Transverse colon (tissue), 4 donors: ENCODE data around the gene IL6R. TPM values are rescaled to one million over a fixed set of nuclear protein-coding genes. Genes with fewer than 3 reads are reported as not detected.

Experiments
- DNase-seq: peaks from one replicate; pipeline ENCODE4 v3.0.0-alpha.2; 2019
- H3K27ac ChIP-seq, 4 donors: fragments of 200-600 bp; sonication (generic); 2 replicates each; pipeline ENCODE4 v1.5.1; 2016 to 2018; ENCODE audit warnings: inconsistent platforms in 4 of 4
- H3K27me3 ChIP-seq: fragments of 200-600 bp; sonication (generic); 2 replicates; pipeline ENCODE4 v1.5.1; 2017; ENCODE audit warnings: inconsistent platforms
- H3K36me3 ChIP-seq, 4 donors: fragments of 200-600 bp; sonication (generic); 2 replicates each; pipeline ENCODE4 v1.5.1; 2017 to 2019; ENCODE audit warnings: inconsistent platforms in 4 of 4
- H3K4me1 ChIP-seq, 4 donors: fragments of 200-600 bp; sonication (generic); 2 replicates each; pipeline ENCODE4 v1.5.1; 2017 to 2020; ENCODE audit warnings: inconsistent platforms in 4 of 4
- H3K4me3 ChIP-seq, 4 donors: fragments of 200-600 bp; sonication (generic); 1 replicate in 1 of 4; 2 replicates in 3 of 4; pipeline versions ENCODE4 v1.5.1 to v1.6.1; 2017 to 2019; ENCODE audit warnings: inconsistent platforms in 4 of 4
- H3K9me3 ChIP-seq, 2 donors: fragments of 200-600 bp; sonication (generic); 2 replicates each; pipeline ENCODE4 v1.5.1; 2017 to 2019; ENCODE audit warnings: inconsistent platforms in 2 of 2
- CTCF ChIP-seq, 5 experiments: fragments of 200-600 bp in 3 of 5; fragments of 450-650 bp in 2 of 5; sonication (generic) in 3 of 5; IDR thresholded peaks; 1 replicate in 2 of 5; 2 replicates in 3 of 5; pipeline ENCODE4 v1.5.1; 2016 to 2017; ENCODE audit warnings: antibody characterized with exemption in 5 of 5, inconsistent platforms in 3 of 5, mild to moderate bottlenecking in 2 of 5, moderate library complexity in 1 of 5
- EP300 ChIP-seq: sonication (generic); formaldehyde crosslinking; IDR thresholded peaks from one replicate; pipeline ENCODE4 v1.6.1; 2017; ENCODE audit warnings: antibody characterized with exemption, low read depth
- POLR2A ChIP-seq: fragments of 450-650 bp; IDR thresholded peaks from one replicate; pipeline ENCODE4 v1.6.1; 2016; ENCODE audit warnings: antibody characterized with exemption, mild to moderate bottlenecking, moderate library complexity
- POLR2AphosphoS5 ChIP-seq, 3 donors: sonication (generic); formaldehyde crosslinking; IDR thresholded peaks; one replicate each; pipeline ENCODE4 v1.6.1; 2016; ENCODE audit warnings: antibody characterized with exemption in 3 of 3
- WGBS, 2 donors: methylation state at CpG; one replicate each; pipeline ENCODE4 v1.1.5; 2018; ENCODE audit warnings: low coverage in 1 of 2; 5-methylcytosine and 5-hydroxymethylcytosine counted together
- in situ Hi-C, 4 donors: fragments of 200-750 bp; cut with MboI; loops; one replicate each; pipeline versions ENCODE4 v1.15.0 to v1.15.1; 2017; ENCODE audit warnings: low sequenced_read_pairs in 3 of 4, low pct_ligation_motif_present in 1 of 4, low pct_unique_long_range_greater_than_20kb in 1 of 4
- intact Hi-C: fragments of 100-400 bp; cut with DNase I; formaldehyde crosslinking; loops from one replicate; pipeline ENCODE4 v1.15.1; 2023; ENCODE audit warnings: low total_unique reads
- total RNA-seq, 4 donors: library from RNA; depleted of rRNA; stranded (reverse); fragments of >200 nt; gene quantifications; one replicate each; pipeline ENCODE4 v1.1.0, GENCODE V29; 2016

Gene IL6R
- total RNA-seq, 4 donors from 2014 or later = 10.7 to 107 (median 77.3) TPM

DNA sequence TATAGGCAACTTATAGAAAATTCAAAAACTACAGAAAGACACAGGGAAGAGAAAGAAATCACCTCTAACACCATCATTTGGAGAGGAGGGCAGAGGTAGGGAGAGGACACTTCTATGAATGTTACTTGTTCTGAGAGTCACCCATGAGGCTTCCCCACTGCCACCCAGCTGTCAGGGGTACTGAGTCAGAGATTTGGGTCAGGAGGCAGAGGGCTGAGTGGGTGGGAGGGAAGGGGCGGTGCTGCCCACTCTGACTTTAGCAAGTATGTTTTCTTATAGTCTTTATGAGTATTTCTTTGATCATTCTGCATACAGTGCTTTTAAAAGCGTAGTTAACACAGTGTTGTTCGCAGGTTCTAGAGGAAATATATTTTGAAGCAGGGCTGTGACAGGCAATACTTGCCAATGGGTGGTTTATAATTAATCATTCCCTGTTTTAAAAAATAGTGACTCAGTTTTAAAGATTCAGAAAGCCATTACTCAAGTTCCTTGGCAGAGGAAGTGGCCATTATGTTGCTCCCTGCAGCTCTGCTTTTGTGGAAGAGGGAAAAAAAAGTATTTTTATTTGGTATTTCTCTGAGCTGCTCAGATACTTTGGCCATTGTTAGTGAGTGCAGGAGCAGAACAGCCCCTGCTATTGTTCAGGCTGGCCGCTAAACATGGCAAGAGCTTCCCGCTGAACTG is 18.3 kb downstream of the IL6R start:
- intact Hi-C loops = no loop called here
- Histone ChIP-seq H3K4me3 (no peak overlapping the region), H3K27ac (peak overlapping the region; percentile 91 to 97 (median 92)), H3K9me3 (no peaks in the 10 kb centered on the region), H3K4me1 (peaks cover 67 to 100% (median 91%) of the 10 kb centered on the region in 4 donors), H3K36me3 (no peaks in the 10 kb centered on the region), H3K27me3 (no peaks in the 10 kb centered on the region)
- in situ Hi-C loops = no loop called here
- WGBS, 2 donors = 52 to 61% methylated on average over 3 to 5 of the region's 5 CpGs
- no peak for DNase-seq
- no peak for TF ChIP-seq CTCF (IDR thresholded peaks at IDR 0.05)
- TF ChIP-seq POLR2AphosphoS5 (IDR thresholded peaks at IDR 0.05) = no peak
- no peak for TF ChIP-seq POLR2A
- no peak for TF ChIP-seq EP300

GRCh38 chr1:154423988-154424326 is 18.8 kb downstream of the IL6R start:
- intact Hi-C loops (no loop called here), in situ Hi-C loops (no loop called here)
- H3K27ac ChIP-seq = peak overlapping the region; percentile 91 to 97 (median 92)
- H3K4me1 ChIP-seq = peaks cover 67 to 100% (median 91%) of the 10 kb centered on the region in 4 donors
- TF ChIP-seq EP300 (no peak), POLR2AphosphoS5 (IDR thresholded peaks at IDR 0.05) (no peak), POLR2A (no peak), CTCF (IDR thresholded peaks at IDR 0.05) (no peak)
- H3K36me3 ChIP-seq = no peaks in the 10 kb centered on the region
- no peaks in the 10 kb centered on the region for H3K27me3 ChIP-seq
- H3K4me3 ChIP-seq = no peak overlapping the region
- DNase-seq = no peak
- H3K9me3 ChIP-seq = no peaks in the 10 kb centered on the region
- WGBS, 2 donors = 69% methylated on average over 7 of the region's 7 CpGs; no CpG with 5 or more reads in 1 of the 2 donors

DNA sequence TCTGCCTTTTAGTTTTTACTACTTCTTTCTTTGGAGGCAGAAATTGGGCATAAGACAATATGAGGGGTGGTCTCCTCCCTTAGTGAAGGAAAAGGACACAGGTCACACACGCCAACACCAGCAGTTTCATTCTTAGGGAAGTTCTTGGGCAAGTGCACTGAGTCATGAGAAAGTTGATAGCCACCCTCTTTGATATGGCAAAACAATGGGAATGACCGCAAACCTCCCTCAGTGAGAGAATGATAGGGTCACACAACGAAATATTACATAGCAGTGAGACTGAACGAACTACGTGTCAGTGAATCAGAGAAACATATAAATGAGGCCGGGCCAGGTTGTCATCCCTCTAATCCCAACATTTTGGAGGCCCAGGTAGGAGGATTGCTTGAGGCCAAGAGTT is 20.0 kb downstream of the IL6R start:
- intact Hi-C loops (no loop called here), in situ Hi-C loops (no loop called here)
- Histone ChIP-seq H3K4me3 (no peak overlapping the region), H3K9me3 (no peaks in the 10 kb centered on the region), H3K27me3 (no peaks in the 10 kb centered on the region), H3K36me3 (no peaks in the 10 kb centered on the region), H3K4me1 (peaks cover 64 to 100% (median 89%) of the 10 kb centered on the region in 4 donors), H3K27ac (peak overlapping the region; percentile 70 to 97 (median 92))
- no peak for DNase-seq
- WGBS, 2 donors = 67 to 73% methylated on average over 2 to 6 of the region's 6 CpGs
- TF ChIP-seq POLR2AphosphoS5 (IDR thresholded peaks at IDR 0.05) (no peak), EP300 (no peak), POLR2A (no peak), CTCF (IDR thresholded peaks at IDR 0.05) (no peak)

- Histone ChIP-seq H3K4me1 (peaks cover 64 to 92% (median 82%) of the 10 kb centered on the region in 4 donors), H3K4me3 (no peak overlapping the region), H3K27me3 (no peaks in the 10 kb centered on the region), H3K9me3 (no peaks in the 10 kb centered on the region), H3K27ac (peak overlapping the region; percentile 70 to 93 (median 90)), H3K36me3 (no peaks in the 10 kb centered on the region)
- in situ Hi-C loops = no loop called here
- intact Hi-C loops = no loop called here
- TF ChIP-seq EP300 (no peak), CTCF (IDR thresholded peaks at IDR 0.05) (no peak), POLR2AphosphoS5 (IDR thresholded peaks at IDR 0.05) (peak; percentile 20 to 72 (median 57)), POLR2A (no peak)
- 50 to 60% methylated on average over 2 to 8 of the region's 8 CpGs for WGBS, 2 donors
- DNase-seq = peak; percentile 84
These were observed 22.3 kb downstream of the IL6R start for GRCh38 chr1:154427173-154428139.
